Stimulated activated CD4-positive, alpha-beta T cell treated with anti-CD3 and anti-CD28 coated beads, Interleukin-1b, Interleukin-23, amount 100 ng/mL, for 4 hours (primary cell): ENCODE measurements around the gene CAMK2D.

Source experiments
- DNase-seq, 2 donors: peaks; one replicate each; pipeline ENCODE4 v3.0.0-alpha.2; 2020; ENCODE audit warnings: low read depth in 2 of 2

CAMK2D gene

GRCh38 chr4:113438596-113438995, 322.9 kb downstream of the CAMK2D start:
- no peak for DNase-seq

GRCh38 chr4:113437129-113437528, 324.4 kb downstream of the CAMK2D start:
- no peak for DNase-seq

GRCh38 chr4:113436360-113436759, 325.2 kb downstream of the CAMK2D start:
- no peak for DNase-seq

- DNase-seq = no peak
These were observed 325.6 kb downstream of the CAMK2D start for GRCh38 chr4:113435893-113436292.

GRCh38 chr4:113434247-113434587, 327.3 kb downstream of the CAMK2D start:
- DNase-seq = no peak

GRCh38 chr4:113433536-113434246, 327.8 kb downstream of the CAMK2D start:
- no peak for DNase-seq

- no peak for DNase-seq
These were observed 328.4 kb downstream of the CAMK2D start for GRCh38 chr4:113433116-113433515.

GRCh38 chr4:113423631-113424030, 337.9 kb downstream of the CAMK2D start:
- DNase-seq = no peak

- no peak for DNase-seq
These were observed 340.6 kb downstream of the CAMK2D start for GRCh38 chr4:113420938-113421337.

GRCh38 chr4:113419631-113420030, 341.9 kb downstream of the CAMK2D start:
- no peak for DNase-seq

- no peak for DNase-seq
These were observed 350.0 kb downstream of the CAMK2D start for GRCh38 chr4:113411496-113411938.

GRCh38 chr4:113410686-113411085, 350.9 kb downstream of the CAMK2D start:
- DNase-seq = no peak

- no peak for DNase-seq
These were observed 352.4 kb downstream of the CAMK2D start for GRCh38 chr4:113409181-113409580.

GRCh38 chr4:113407409-113407808, 354.1 kb downstream of the CAMK2D start:
- DNase-seq = no peak

- DNase-seq = no peak
These were observed 354.9 kb downstream of the CAMK2D start for GRCh38 chr4:113406723-113407016.

GRCh38 chr4:113405874-113406722, 355.4 kb downstream of the CAMK2D start:
- DNase-seq = no peak

- no peak for DNase-seq
These were observed 356.7 kb downstream of the CAMK2D start for GRCh38 chr4:113404841-113405240.

GRCh38 chr4:113404167-113404571, 357.4 kb downstream of the CAMK2D start:
- no peak for DNase-seq
